ENCODE data around the gene DTNB. TPM values are rescaled to one million over a fixed set of nuclear protein-coding genes. Genes with fewer than 3 reads are reported as not detected.
"Not testable (repeated sequence)": the region's sequence is repeated elsewhere in the genome, so short reads cannot be mapped to it uniquely, and the experiment has no call there.

Gene DTNB
- total and polyA plus RNA-seq, 4 experiments from 2014 or later, result 18.0 to 45.3 (median 33.2) TPM

GRCh38 chr2:25409468-25409867, 263.9 kb downstream of the DTNB start:
- POLR2A ChIA-PET (ENCODE audit: partially characterized antibody), result no interaction called here
- peaks cover 0 to 3% (median 0%) of the 10 kb centered on the region in 4 donors for H3K4me1 Mint-ChIP-seq
- peaks cover 1 to 15% of the 10 kb centered on the region in 2 donors for H3K36me3 Mint-ChIP-seq
- H3K27ac ChIP-seq (ENCODE audit: low read depth, low read length), result no peak overlapping the region
- H3K9me3 Mint-ChIP-seq, result peaks cover 0 to 3% (median 0%) of the 10 kb centered on the region in 8 donors
- H3K4me3 ChIP-seq (ENCODE audit: low read length in 2 of 2), result no peak overlapping the region
- CTCF ChIA-PET (ENCODE audit: partially characterized antibody), result interaction anchor here (1.2 kb wide), 1 partner anchor 47 kb away, joined by 4 read pairs; no protein-coding TSS in a partner anchor
- H3K4me3 Mint-ChIP-seq, result peak overlapping the region in 1 of 8 donors; percentile 4
- no peaks in the 10 kb centered on the region for H3K27me3 ChIP-seq (ENCODE audit: insufficient read depth, low read length)
- no peaks in the 10 kb centered on the region for H3K4me1 ChIP-seq (ENCODE audit: insufficient read depth, low read length)
- intact Hi-C loops (cut with micrococcal nuclease), result no loop called here
- H3K27ac Mint-ChIP-seq, result no peak overlapping the region
- no peaks in the 10 kb centered on the region for H3K27me3 Mint-ChIP-seq
- DNase-seq, result no peak
- no peaks in the 10 kb centered on the region for H3K36me3 ChIP-seq (ENCODE audit: insufficient read depth, low read length)
- no peaks in the 10 kb centered on the region for H3K9me3 ChIP-seq (ENCODE audit: control insufficient read depth in 1 of 2, low read length in 2 of 2)

- peaks cover 0 to 3% (median 0%) of the 10 kb centered on the region in 4 donors for H3K4me1 Mint-ChIP-seq
- ChIA-PET POLR2A (ENCODE audit: partially characterized antibody) (no interaction called here), CTCF (ENCODE audit: partially characterized antibody) (interaction anchor here (1.2 kb wide), 1 partner anchor 47 kb away, joined by 4 read pairs; no protein-coding TSS in a partner anchor)
- Histone ChIP-seq H3K9me3 (ENCODE audit: control insufficient read depth in 1 of 2, low read length in 2 of 2) (no peaks in the 10 kb centered on the region), H3K4me1 (ENCODE audit: insufficient read depth, low read length) (no peaks in the 10 kb centered on the region), H3K4me3 (ENCODE audit: low read length in 2 of 2) (no peak overlapping the region), H3K27ac (ENCODE audit: low read depth, low read length) (no peak overlapping the region), H3K27me3 (ENCODE audit: insufficient read depth, low read length) (no peaks in the 10 kb centered on the region), H3K36me3 (ENCODE audit: insufficient read depth, low read length) (no peaks in the 10 kb centered on the region)
- H3K4me3 Mint-ChIP-seq, result peak overlapping the region in 1 of 8 donors; percentile 4
- intact Hi-C loops (cut with micrococcal nuclease), result no loop called here
- peaks cover 1 to 18% of the 10 kb centered on the region in 2 donors for H3K36me3 Mint-ChIP-seq
- peaks cover 0 to 1% (median 0%) of the 10 kb centered on the region in 8 donors for H3K9me3 Mint-ChIP-seq
- H3K27me3 Mint-ChIP-seq, result no peaks in the 10 kb centered on the region
- no peak overlapping the region for H3K27ac Mint-ChIP-seq
- DNase-seq, result no peak
These were observed 264.3 kb downstream of the DTNB start for GRCh38 chr2:25409044-25409443.

DNA sequence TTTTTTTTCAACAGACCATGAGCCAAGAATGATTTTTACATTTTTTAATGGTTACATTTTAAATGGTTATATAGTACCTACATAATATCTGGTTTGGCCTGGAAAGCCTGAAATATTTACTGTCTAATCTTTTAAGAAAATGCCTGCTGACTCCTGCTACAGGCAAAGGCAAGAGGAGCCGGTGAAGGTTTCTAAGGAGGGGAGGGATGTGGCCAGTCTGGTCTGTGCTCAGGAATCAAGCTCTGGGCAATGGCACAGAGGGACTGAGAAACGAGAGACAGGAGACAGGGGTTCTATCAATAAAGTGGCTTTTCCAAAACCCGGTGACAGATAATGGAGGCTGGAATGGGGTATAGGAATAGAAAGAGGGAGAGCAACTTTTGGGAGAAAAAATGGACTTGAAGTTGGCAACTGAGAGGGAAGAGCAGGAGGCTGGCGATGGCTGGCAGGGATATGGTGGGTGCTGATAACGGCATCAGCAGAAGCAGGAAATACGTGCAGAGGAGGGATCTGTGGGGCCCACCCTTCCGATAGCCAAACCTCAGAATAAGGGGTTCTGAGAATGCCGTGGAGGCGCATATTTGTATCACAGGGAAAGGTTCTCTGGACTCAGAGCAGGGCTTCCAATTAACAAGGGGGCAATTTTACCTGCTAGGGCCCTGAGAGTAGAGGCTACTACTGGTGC, 267.6 kb downstream of the DTNB start:
- peaks cover 0 to 5% (median 2%) of the 10 kb centered on the region in 4 donors for H3K4me1 Mint-ChIP-seq
- H3K36me3 Mint-ChIP-seq, result peaks cover 1 to 16% of the 10 kb centered on the region in 2 donors
- H3K27ac Mint-ChIP-seq, result no peak overlapping the region
- Histone ChIP-seq H3K4me1 (ENCODE audit: insufficient read depth, low read length) (no peaks in the 10 kb centered on the region), H3K4me3 (ENCODE audit: low read length in 2 of 2) (no peak overlapping the region), H3K27me3 (ENCODE audit: insufficient read depth, low read length) (no peaks in the 10 kb centered on the region), H3K9me3 (ENCODE audit: control insufficient read depth in 1 of 2, low read length in 2 of 2) (no peaks in the 10 kb centered on the region), H3K27ac (ENCODE audit: low read depth, low read length) (no peak overlapping the region), H3K36me3 (ENCODE audit: insufficient read depth, low read length) (no peaks in the 10 kb centered on the region)
- no peak overlapping the region for H3K4me3 Mint-ChIP-seq
- ChIA-PET POLR2A (ENCODE audit: partially characterized antibody) (no interaction called here), CTCF (ENCODE audit: partially characterized antibody) (no interaction called here)
- intact Hi-C loops (cut with micrococcal nuclease), result no loop called here
- DNase-seq, result no peak
- H3K9me3 Mint-ChIP-seq, result no peaks in the 10 kb centered on the region
- H3K27me3 Mint-ChIP-seq, result no peaks in the 10 kb centered on the region

DNA sequence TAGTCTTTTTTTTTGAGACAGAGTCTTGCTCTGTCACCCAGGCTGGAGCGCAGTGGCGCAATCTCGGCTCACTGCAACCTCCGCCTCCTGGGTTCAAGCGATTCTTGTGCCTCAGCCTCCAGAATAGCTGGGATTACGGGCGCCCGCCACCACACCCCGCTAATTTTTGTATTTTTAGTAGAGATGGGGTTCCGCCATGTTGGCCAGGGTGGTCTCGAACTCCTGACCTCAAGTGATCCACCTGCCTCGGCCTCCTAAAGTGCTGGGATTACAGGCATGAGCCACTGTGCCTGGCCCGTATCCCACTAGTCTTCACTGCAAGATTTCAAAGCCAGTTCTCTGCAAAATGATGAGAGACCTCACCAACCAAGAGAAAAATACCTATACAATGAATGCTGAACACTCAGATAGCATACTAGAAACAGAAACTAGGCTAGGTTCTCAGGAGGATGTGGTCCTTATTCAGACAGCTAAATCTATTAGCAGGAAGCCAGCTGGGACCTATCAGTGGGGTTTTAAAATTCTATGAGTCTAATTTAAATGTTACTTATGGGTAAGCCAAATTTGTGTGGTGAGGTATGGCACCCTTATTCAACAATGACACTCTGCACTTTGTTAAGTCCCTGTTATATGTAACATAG, 270.1 kb downstream of the DTNB start:
- H3K27me3 Mint-ChIP-seq; intact Hi-C loops (cut with micrococcal nuclease); H3K36me3 ChIP-seq (ENCODE audit: insufficient read depth, low read length); H3K4me1 ChIP-seq (ENCODE audit: insufficient read depth, low read length); POLR2A ChIA-PET (ENCODE audit: partially characterized antibody); H3K9me3 ChIP-seq (ENCODE audit: control insufficient read depth in 1 of 2, low read length in 2 of 2); H3K4me3 ChIP-seq (ENCODE audit: low read length in 2 of 2); H3K27ac ChIP-seq (ENCODE audit: low read depth, low read length); DNase-seq; H3K27me3 ChIP-seq (ENCODE audit: insufficient read depth, low read length); H3K4me3 Mint-ChIP-seq; H3K4me1 Mint-ChIP-seq; H3K9me3 Mint-ChIP-seq: not testable (repeated sequence)
- H3K36me3 Mint-ChIP-seq, result peaks cover 4 to 23% of the 10 kb centered on the region in 2 donors
- H3K27ac Mint-ChIP-seq, result peak overlapping the region in 1 of 7 donors; percentile 13
- CTCF ChIA-PET (ENCODE audit: partially characterized antibody), result interaction anchor here (1.1 kb wide), 1 partner anchor 16 kb away, joined by 3 read pairs; no protein-coding TSS in a partner anchor

- H3K4me3 ChIP-seq (ENCODE audit: low read length in 2 of 2), result no peak overlapping the region
- H3K27ac Mint-ChIP-seq, result no peak overlapping the region
These were observed 270.9 kb downstream of the DTNB start for GRCh38 chr2:25402477-25402876.

DNA sequence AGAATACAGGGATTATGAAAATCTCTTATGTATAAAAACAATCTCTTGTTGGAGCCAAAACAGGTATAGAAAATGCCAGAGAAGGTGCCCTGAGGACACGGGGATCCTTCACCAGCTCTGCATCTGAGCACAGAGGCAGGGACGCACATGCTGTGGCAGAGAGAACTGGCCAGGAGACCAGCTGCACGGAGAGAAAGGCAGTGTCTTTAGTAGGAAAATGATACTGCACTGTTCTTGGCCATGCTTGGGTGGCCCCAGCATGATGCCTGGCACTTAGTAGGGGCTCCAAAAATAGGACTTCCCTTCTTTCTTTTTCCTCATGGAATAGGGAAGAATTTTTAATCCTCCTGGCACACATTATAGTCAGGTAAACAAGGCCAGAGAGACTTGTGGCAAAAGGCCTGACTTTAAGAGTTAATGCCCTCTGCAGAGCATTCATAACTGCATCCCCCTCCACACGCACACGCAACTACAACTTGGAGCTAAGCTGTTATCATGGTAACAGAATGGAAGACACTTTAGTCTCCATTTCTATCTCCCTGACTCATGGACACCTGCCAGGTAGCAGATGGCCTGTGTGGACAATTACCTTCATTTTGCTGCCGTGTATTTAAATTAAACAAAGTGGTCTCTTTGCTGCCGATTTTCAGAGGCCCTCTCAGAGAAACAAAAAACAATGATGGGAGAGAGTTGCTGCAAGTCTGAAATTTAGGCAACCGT, 271.9 kb downstream of the DTNB start:
- no peak overlapping the region for H3K4me3 Mint-ChIP-seq

More at GRCh38 chr2:25402477-25402876, 270.9 kb downstream of the DTNB start:
- Histone ChIP-seq H3K27ac (ENCODE audit: low read depth, low read length) (no peak overlapping the region), H3K36me3 (ENCODE audit: insufficient read depth, low read length) (no peaks in the 10 kb centered on the region), H3K4me1 (ENCODE audit: insufficient read depth, low read length) (no peaks in the 10 kb centered on the region), H3K9me3 (ENCODE audit: control insufficient read depth in 1 of 2, low read length in 2 of 2) (no peaks in the 10 kb centered on the region), H3K27me3 (ENCODE audit: insufficient read depth, low read length) (no peaks in the 10 kb centered on the region)
- H3K27me3 Mint-ChIP-seq, result no peaks in the 10 kb centered on the region
- ChIA-PET POLR2A (ENCODE audit: partially characterized antibody) (no interaction called here), CTCF (ENCODE audit: partially characterized antibody) (interaction anchor here (1.1 kb wide), 1 partner anchor 16 kb away, joined by 3 read pairs; no protein-coding TSS in a partner anchor)
- H3K4me3 Mint-ChIP-seq, result no peak overlapping the region
- intact Hi-C loops (cut with micrococcal nuclease), result no loop called here
- peaks cover 3 to 20% of the 10 kb centered on the region in 2 donors for H3K36me3 Mint-ChIP-seq
- peaks cover 0 to 5% (median under 1%) of the 10 kb centered on the region in 4 donors for H3K4me1 Mint-ChIP-seq
- DNase-seq, result no peak
- no peaks in the 10 kb centered on the region for H3K9me3 Mint-ChIP-seq

More for the DNA sequence above, 271.9 kb downstream of the DTNB start:
- no peak for DNase-seq
- intact Hi-C loops (cut with micrococcal nuclease), result no loop called here
- Mint-ChIP-seq H3K9me3 (no peaks in the 10 kb centered on the region), H3K27ac (no peak overlapping the region), H3K27me3 (no peaks in the 10 kb centered on the region), H3K36me3 (peaks cover 2 to 13% of the 10 kb centered on the region in 2 donors), H3K4me1 (peaks cover 0 to 5% (median under 1%) of the 10 kb centered on the region in 4 donors)
- no peaks in the 10 kb centered on the region for H3K9me3 ChIP-seq (ENCODE audit: control insufficient read depth in 1 of 2, low read length in 2 of 2)
- H3K4me3 ChIP-seq (ENCODE audit: low read length in 2 of 2), result no peak overlapping the region
- H3K36me3 ChIP-seq (ENCODE audit: insufficient read depth, low read length), result no peaks in the 10 kb centered on the region
- CTCF ChIA-PET (ENCODE audit: partially characterized antibody), result interaction anchor here (0.9 kb wide), 1 partner anchor 39 kb away, joined by 3 read pairs; no protein-coding TSS in a partner anchor
- H3K27ac ChIP-seq (ENCODE audit: low read depth, low read length), result no peak overlapping the region
- POLR2A ChIA-PET (ENCODE audit: partially characterized antibody), result no interaction called here
- no peaks in the 10 kb centered on the region for H3K27me3 ChIP-seq (ENCODE audit: insufficient read depth, low read length)
- H3K4me1 ChIP-seq (ENCODE audit: insufficient read depth, low read length), result no peaks in the 10 kb centered on the region

Measured in CD4-positive, alpha-beta memory T cell (primary cell).